Measurements from ENCODE around the gene RRH.

DNA sequence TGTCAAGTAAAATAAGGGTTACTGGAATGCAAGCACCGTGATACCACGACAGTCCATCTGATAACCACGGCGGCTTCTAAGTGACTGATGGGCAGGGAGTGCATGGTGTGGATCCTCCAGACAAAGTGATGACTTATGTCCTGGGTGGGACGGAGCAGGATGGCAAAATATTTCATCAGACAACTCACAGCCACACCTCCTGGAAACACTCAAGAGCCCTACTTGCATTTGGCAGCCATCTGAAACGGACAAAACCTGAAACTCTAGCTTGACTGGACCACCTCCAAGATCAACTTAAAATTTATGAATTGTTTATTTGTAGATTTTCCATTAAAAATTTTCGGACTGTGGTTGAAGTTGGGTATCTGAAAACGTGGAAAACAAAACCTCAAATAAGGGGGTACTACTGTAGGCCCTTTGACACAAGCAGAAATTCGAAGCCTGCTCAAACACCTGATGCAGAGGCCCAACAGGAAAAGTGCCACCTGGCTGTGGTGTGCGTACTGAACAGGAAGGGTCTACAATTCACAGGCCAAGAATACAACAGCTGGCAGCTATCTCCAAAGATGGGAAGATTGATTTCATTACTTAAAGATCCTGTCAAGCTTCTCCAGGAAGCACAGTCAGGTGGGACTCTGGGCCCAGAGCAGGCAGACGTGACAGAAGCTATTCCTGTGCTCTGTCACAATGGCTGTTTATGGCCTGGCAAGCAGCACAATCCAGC is 46.2 kb downstream of the RRH start:
- TF ChIP-seq POLR2A (IDR thresholded peaks at IDR 0.05; ENCODE audit: low read depth, low read length): no peak
- no peak for TF ChIP-seq TAF1 (IDR thresholded peaks at IDR 0.05; ENCODE audit: low read depth, low read length)
- no peak for TF ChIP-seq POLR2AphosphoS5 (IDR thresholded peaks at IDR 0.05; ENCODE audit: low read depth, low read length)
